ENCODE results near the gene PLIN1.

PLIN1 gene

DNA sequence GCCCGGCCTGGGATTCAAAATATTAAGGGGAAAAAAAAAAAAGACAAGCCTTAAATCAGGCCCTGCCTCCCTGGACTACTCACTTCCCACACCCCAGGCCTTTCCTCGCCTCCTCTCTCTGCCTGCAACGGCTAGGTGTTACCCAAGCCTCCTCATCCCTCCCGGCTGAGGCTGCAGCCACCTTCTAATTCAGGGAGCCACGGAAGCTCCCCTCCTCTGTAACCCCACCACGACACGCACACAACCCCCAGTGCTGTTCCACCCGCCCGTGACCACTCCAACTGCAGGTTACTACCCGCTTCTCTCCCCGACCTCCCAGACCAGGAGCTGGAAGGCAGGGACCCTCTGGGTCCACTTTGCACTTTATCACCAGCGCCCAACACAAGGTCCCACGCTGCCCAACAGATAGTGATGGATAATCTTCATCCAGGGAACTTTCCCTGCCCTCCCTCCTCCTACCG, 24.8 kb downstream of the PLIN1 start:
- peak; percentile 45 for DNase-seq (ENCODE audit: low read depth)

DNA sequence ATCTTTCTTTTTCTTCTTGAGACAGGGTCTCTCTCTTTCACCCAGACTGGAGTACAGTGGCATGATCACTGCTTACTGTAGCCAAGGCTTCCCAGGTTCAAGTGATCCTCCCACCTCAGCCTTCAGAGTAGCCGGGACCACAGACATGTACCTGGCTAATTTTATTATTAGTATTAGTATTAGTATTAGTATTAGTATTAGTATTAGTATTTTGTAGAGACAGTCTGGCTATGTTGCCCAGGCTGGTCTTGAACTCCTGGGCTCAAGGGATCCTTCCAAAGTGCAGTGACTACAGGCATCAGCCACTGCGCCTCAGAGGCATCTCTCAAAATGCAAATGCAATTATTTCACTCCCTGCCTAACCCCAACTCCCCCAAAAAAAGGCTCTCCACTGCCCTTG, 25.6 kb downstream of the PLIN1 start:
- DNase-seq (ENCODE audit: low read depth): no peak

DNA sequence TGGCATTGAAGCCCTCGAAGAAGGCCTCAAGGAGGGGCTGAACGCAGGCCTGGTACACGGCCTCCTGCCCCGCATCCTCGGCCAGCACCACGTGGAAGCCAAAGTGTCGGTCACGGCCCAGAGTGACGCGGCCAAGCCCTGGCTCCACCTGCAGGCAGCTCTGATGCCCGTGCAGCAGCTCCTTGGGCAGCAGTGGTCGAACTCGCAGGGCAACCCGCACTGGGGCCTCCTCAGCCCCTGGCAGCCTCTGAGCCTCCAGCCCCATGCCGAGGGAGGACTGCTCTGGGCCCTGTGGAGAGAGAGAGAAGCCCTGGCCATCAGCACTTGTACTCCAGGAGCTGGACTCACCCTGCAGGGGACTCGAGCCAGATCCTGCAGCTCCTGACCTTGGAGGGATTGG, 26.5 kb downstream of the PLIN1 start:
- no peak for DNase-seq (ENCODE audit: low read depth)

DNA sequence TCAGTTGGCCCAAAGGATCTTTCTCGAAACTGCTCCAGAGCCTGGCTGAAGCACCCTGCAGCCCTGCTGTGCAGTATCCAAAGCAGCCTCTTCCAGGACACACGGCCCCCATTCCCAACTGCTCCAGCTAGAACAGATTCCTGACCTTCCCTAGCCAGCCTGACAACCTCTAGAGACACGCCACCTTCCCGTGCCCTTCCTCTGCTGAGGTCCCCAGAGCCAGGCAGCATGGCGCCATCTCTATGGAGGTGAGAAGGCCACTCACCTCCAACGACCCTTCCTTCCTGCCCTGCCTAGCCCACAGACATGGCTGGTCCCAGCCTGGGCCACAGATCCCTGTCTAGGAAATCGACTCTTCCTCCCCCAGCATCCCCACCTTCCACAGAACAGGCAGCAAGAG, 27.0 kb downstream of the PLIN1 start:
- DNase-seq (ENCODE audit: low read depth): no peak

DNA sequence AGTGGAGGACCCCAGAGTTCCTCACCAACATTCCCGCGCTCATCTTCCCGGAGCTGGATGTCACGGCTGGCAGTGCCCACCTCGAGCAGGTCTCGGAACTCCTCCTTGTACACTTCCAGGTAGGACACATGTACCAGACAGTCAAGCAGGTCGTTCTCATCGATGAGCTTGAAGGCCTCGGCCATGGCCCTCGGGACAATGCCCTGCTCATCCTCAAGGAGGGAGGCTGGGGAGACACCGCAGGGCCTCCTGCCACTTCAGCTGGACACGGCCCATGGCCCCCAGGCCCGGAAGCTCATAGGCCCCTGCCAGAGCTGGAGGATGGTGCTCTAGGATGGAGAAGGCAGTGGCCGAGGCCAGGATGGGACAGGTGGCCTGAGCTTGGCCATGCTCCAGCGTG, 29.5 kb downstream of the PLIN1 start:
- no peak for DNase-seq (ENCODE audit: low read depth)

DNA sequence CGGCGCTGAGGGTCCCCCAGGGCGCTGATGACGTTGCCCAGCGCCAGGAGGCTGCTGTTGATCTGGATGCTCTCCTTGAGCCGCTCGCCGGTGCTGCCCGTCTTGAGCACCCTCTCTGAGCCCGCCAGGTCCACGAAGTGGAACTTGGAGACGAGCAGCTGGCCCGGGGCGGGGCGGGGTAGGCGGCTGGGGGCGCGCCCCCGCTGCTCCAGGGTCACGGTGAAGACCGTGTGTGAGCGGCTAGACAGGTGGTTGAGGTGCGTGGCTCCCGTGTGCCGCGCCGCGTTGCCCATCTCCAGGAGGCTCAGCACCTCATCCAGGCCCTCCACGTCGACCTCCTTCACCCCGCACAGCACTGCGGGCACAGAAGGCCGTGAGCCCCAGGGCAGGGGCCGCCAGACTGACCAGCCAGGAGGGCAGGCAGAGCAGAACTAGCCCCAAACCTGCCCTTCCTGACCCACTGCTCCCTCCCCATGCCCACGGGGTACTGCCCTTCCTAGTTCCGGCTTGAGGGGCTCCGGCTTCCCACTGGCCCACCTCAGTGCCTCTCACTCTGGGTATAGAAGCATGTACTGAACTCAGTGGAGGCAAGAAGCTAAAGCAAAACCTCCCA, 30.0 kb downstream of the PLIN1 start:
- no peak for DNase-seq (ENCODE audit: low read depth)

DNA sequence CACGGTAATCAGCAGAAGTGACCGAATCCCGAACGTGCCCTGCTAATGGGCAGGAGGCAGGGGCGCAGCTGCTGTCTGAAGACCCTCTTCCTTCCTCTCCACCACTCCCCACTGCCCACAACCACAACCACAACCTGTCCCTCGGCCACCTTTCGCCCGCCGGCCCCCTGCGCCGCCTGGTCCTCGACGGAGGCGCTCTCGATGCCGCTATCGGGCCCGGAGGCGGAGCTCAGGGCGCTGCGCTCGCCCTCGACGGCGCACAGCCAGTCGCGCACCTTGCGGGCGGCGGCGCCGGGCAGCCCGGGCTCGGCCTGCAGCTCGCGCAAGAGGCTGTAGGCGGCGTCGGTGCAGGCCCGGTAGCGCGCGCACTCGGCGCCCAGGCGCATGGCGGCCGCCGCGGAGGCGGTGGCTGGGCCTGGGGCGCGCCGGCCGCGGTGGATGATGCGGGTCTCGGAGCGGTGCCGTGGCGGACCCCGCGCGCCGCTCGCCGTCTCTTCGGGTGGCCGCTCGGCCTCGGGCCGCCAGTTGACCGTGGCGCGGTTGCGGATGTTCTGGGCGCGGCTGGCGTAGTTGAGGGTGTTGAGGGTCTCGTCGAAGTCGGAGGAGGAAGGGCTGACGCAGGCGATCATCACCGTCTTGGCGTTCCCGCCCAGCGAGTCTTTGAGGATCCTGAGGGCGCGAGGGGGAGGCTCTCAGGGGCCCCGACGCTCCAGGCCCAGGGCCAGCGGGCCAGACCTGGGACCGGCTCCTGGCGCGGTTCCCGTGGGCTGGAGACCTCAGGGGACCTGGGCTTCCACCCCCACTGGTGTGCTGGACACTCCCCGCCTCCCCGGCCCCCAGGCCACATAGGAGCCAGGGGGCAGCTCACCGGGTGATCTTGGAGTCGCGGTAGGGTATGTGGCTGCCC, 30.8 kb downstream of the PLIN1 start:
- no peak for DNase-seq (ENCODE audit: low read depth)

DNA sequence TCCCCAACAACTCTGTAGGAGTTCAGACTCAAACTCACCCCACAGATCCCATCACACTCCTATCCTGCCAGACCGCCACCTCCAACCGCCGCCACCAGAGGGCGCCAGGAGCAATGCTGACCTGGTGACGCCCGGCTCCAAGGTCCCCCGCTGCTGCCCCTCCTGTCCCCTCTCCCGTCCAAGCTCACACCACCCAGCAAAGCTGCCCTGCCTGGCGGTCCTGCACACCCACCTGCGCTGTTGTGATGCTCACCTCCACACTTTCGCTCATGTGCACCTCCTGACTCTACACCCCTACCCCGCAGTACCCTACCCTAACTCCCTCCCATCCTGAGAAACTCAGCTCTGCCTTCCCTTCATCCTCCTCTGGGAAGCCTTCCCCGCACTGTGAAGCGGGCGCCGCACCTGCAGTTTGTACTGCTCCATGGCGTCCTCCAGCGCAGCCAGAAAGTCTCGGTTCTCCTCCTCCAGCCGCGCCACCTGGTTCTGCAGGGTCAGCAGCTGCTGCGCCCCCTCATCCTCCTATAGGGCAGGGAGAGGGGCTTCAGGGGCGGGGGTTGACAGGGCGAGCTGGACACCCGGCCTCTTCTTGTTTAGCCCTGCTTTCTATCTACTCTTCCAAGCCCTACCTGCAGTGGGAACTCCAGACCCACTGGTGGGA, 31.8 kb downstream of the PLIN1 start:
- peak; percentile 42 for DNase-seq (ENCODE audit: low read depth)

DNA sequence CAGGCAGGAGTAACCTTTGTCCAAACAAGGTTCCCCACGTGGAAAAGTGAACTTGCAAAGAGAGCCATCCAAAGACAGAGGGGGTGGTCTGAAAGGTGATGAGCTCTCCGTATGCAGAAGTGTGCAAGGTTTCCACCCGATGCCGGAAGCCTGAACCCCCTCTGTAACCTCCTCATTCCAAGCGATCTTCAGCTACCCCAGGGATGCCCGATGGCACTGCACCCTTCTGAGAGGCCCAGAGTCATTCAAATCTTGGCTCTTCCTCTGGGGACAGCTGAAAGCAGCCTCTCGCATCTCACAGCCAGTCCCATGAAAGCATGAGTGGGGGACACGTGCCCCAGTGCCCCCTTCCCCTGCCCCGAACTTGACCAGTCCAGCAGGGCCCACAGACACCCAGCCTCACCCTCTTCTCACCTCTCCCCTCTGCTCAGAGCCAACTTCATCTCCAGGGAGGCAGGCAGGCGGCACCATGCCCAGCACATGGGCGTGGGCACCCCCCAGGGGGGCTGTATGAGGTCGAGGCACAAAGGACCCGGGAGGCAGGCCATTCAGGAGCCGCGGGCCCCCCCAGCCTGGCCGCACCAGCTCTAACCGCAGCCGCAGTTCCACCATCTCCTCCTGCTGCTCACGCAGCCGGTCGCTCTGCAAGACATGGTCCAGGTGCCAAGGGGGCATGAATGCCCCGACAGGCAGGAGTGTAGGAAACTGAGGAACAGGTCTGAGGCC, 32.6 kb downstream of the PLIN1 start:
- no peak for DNase-seq (ENCODE audit: low read depth)

DNA sequence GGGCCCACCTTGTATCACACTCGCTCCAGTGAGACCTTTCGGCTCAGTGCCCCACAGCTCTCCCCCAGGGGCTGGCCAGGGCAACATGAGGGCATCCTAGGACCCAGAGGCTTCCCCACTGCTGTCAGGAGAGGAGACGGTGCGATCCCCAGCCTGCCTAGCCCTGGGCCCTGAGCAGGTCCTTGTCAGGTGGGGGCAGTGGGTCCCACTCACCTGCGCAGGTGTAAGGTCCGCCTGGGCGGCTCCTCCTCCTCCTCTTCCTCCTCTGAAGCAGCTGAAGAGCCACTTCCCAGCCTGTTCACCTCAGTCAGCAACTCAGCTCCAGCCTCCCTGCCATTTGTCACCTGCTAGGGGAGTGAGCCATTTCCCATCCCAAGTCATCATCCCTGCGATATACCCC, 33.5 kb downstream of the PLIN1 start:
- DNase-seq (ENCODE audit: low read depth): no peak

DNA sequence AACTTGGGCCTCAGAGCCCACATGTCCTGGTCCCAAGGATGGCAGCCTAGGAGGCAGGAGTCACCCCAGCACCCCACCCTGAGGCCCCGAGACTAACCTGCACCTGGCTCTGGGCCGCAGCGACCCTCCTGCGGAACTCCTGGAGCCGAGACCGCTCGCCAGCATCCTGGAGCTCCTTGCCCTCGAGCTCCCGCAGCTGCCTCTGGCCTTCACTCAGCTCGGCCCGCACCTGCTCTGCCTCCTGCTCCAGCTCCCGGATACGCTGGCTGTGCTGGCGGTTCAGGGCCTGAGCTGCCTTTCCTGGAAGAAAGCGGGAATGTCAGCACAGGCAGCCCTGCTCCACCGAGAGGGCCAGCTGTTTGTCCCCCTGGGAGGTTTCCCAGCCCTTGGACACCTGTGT, 37.1 kb downstream of the PLIN1 start:
- no peak for DNase-seq (ENCODE audit: low read depth)

DNA sequence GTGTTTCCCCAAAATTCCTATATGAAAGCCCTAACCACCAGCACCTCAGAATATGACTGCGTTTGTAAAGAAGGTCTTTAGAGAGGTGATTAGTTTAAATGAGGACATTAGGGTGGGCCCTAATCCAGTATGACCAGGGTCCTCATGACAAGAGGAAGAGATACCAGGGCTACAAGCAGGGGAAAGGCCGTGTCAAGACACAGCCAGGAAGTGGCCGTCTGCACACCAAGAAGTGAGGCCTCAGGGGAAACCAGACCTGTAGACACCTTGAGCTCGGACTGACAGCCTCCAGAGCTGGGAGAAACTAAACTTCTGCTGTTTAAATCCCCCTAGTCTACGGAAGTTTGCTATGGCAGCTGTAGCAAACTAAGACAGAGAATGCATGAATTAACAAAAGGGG, 38.1 kb downstream of the PLIN1 start:
- DNase-seq (ENCODE audit: low read depth): no peak

DNA sequence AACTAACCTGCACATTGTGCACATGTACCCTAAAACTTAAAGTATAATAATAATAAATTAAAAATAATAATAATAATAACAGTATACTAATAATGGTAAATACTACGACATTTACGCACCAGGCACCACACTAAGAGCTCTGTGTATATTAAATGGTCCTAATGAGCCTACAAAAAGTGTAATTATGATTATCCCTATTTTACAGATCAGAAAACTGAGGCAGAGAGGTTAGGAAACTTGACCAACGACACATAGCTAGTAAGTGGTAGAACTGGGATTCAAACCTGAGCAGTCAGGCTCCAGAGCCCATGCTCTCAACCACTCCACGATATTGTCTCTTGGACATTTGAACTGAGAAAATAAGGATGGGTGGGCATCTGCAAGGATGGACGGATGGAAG, 38.9 kb downstream of the PLIN1 start:
- DNase-seq (ENCODE audit: low read depth): no peak

DNA sequence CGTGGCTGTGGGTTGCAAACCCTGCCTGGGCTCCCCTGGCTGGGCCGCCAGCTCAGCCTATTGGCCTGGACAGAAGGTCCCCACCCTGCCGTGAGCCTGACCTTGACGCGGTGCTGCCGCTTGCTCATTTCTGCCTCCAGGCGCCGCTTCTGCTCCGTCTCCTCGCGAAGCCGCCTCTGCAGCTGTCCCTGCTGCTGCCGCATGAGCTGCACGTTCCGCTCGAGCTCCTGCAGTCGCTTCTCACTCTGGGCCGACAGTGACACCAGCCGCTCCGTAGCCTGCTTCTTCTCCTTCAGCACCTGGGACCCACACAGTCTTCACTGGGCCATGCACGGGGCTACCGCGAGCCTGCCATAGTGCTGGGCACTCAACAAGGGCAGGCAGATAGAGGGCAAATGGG, 45.6 kb downstream of the PLIN1 start:
- DNase-seq (ENCODE audit: low read depth): no peak

DNA sequence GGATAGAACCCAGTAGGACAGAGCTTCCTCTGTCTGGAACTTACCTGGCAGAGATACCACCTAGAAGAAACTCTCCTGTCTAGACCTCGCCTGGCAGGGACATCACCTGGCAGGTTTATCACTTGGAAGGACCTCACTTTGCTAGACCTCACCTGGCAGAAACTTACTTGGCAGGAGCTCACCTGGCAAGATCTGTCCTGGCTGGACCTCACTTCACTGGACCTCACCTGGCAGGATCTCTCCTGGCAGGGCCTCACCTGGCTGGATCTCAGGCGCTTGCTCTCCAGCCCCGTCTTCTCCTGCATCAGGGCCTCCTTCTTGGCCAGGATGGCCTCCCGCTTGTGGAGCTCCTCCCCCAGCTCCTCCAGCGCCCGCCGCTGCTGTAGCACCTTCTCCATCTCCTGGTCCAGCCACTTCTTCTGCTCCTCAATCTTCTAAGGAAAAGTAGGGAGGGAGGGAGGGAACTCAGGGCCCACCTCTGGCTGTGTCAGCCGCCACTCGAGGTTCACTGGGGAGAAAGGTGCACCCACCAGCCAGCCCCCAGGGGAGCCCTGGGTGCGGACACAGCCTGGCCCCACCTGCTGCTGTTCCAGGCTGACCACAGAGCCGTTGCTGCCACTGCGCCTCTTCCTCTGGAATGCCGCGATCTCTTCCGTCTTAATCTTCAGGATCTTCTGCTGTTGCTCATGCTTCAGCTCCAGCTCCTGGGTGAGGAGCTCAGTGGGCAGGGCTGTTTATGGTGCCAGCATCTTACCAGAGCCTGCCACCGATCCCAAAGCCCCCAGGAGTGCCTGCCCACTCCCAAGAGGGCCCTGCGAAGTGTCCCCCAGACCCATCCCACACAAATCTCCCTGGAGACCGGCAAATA, 46.4 kb downstream of the PLIN1 start:
- DNase-seq (ENCODE audit: low read depth): no peak

DNA sequence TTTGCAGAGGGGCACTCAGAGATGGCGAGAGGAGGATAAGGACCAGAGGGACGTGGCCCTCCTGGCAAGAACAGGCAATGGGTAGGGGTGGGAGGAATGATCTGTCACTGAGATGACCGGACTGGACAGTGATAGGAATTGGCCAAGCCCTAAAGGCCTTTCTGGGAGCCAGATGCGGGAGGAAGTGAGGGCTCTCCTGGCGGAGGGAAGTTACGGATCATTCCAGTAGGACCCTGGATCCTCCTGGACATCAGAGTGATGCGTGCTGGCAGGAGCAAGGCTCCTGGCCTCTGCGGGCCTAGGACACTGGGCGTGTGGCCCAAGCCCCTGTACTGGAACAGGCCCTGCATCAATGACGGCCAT, 47.3 kb downstream of the PLIN1 start:
- DNase-seq (ENCODE audit: low read depth): no peak

DNA sequence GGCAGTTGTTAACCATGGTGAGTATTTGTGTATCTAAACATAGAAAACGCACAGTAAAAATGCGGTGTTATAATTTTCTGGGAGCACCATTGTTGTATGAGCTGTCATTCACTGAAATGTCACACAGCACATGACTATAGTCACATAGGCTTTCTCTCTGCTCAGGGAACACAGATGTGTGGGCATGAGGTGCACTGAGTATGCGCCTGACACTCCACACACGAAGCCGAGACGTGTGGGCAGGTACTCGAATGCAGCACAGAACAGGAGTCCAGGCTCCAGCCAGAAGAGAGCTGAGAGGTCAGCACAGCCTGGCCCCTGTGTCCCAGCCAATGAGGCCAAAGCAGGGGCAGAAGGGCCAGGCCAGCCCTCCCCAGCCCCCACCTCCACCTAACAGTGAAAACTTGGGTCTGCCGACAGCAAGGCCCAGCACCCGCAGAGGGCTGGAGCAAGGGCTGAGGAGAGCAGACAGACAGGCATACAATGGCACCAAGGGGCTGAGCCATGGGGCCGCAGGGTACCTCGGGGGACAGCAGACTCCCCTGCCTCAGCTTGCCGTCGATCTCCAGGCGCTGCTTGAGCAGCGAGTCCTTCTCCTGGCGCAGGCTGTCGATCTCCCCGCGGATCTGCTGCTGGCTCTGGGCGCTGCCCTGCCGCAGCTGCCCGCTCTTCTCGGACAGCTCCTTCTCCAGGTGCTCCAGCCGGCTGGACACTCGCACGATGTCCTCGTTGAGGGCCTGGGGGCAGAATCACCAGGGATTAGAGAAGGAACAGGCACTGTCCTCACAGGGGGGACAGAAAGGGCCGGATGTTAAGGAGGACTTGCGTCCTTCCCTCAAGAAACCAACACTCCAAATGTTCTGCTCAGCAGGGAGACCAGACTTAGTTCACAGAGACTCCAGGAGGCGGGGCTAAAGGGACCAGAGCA, 47.9 kb downstream of the PLIN1 start:
- no peak for DNase-seq (ENCODE audit: low read depth)

DNA sequence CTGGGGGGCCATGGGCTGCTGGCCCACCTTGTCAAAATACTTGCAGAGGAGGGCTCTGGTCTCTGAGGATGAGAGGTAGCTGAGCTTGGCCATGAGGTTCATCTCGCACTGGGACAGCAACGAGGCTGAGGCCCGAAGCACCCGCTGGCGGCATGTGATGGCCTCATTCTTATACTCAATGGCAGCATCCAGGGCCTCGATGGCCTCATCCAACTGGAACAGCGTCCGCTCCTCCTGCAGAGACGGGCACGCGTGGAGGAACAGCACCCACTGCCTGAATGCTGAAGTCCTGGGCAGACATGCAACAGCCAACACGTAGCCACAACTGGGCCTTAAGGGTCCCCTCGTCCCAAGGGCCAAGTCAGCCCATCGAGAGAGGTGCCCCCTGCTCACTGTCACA, 48.9 kb downstream of the PLIN1 start:
- no peak for DNase-seq (ENCODE audit: low read depth)

DNA sequence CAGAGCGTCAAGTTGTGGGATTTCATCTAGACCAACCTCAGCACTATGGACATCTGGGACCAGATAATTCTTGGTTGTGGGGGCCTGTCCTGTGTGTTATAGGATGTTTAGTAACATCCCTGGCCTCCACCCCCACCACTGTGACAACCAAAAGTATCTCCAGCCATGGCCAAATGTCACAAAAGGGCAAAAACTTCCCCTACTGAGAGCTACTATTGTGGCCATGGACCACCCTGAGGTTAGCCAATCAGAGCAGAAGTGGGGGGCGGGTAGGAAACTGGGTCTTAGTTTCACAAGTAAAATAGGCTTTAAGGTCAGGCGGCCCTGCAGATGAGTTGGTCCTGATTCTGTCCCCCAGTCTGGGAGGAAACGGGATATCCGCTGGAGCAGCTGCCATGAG, 49.3 kb downstream of the PLIN1 start:
- no peak for DNase-seq (ENCODE audit: low read depth)
